PC-9 (cell line): ENCODE data around the gene PCSK5. TPM values are rescaled to one million over a fixed set of nuclear protein-coding genes. Genes with fewer than 3 reads are reported as not detected.

ENCODE experiments used
- BruUV-seq: library from RNA; stranded (reverse); fragments of 400-500 nt; replicated peaks from 2 replicates; lab custom pipeline; 2021; lab: Mats Ljungman, UMichigan
- CTCF ChIA-PET: fragments of 300-600 bp; sonication (Branson Sonifier 250); formaldehyde crosslinking; loops from one replicate; lab custom pipeline; 2022; ENCODE audit warnings: antibody characterized with exemption; lab: Charles Lee
- POLR2A ChIA-PET: fragments of 300-600 bp; sonication (Branson Sonifier 250); formaldehyde crosslinking; loops from one replicate; lab custom pipeline; 2022; ENCODE audit warnings: antibody characterized with exemption; ENCODE audit not compliant: unreplicated experiment; lab: Charles Lee
- DNase-seq, 2 experiments: peaks; one replicate each; pipeline versions ENCODE4 v3.0.0 to v3.0.0-alpha.2; 2015 to 2022; ENCODE audit warnings: mixed read lengths in 1 of 2
- H2AFZ ChIP-seq: fragments of 200-600 bp; sonication (generic); 2 replicates; pipeline ENCODE4 v1.8.1; 2017; ENCODE audit warnings: antibody characterized with exemption
- H3F3A ChIP-seq: fragments of 200-600 bp; sonication (generic); 2 replicates; pipeline ENCODE4 v1.8.1; 2017; ENCODE audit warnings: antibody characterized with exemption, mild to moderate bottlenecking, low read depth; ENCODE audit not compliant: insufficient read depth
- H3K27ac ChIP-seq: fragments of 200-600 bp; sonication (generic); 2 replicates; pipeline ENCODE4 v1.6.1; 2016; ENCODE audit warnings: mixed run types
- H3K27me3 ChIP-seq: fragments of 200-600 bp; sonication (generic); 2 replicates; pipeline ENCODE4 v1.6.1; 2016; ENCODE audit warnings: low read depth, mixed run types; ENCODE audit not compliant: insufficient read depth
- H3K36me3 ChIP-seq: fragments of 200-600 bp; sonication (generic); 2 replicates; pipeline ENCODE4 v1.6.1; 2016; ENCODE audit warnings: low read depth, mixed run types
- H3K4me1 ChIP-seq: fragments of 200-600 bp; sonication (generic); replicated peaks from 2 replicates; pipeline ENCODE4 v1.6.1; 2016; ENCODE audit warnings: mixed run types; ENCODE audit not compliant: insufficient read depth
- H3K4me2 ChIP-seq: fragments of 200-600 bp; sonication (generic); 2 replicates; pipeline ENCODE4 v1.6.1; 2017; ENCODE audit warnings: mixed run types
- H3K4me3 ChIP-seq: fragments of 200-600 bp; sonication (generic); 2 replicates; pipeline ENCODE4 v1.6.1; 2016; ENCODE audit warnings: mixed run types
- H3K79me2 ChIP-seq: fragments of 200-600 bp; sonication (generic); 2 replicates; pipeline ENCODE4 v1.6.1; 2017; ENCODE audit warnings: low read depth, mixed run types
- H3K9me2 ChIP-seq: fragments of 200-600 bp; sonication (generic); 2 replicates; pipeline ENCODE4 v1.8.1; 2017; ENCODE audit warnings: mild to moderate bottlenecking; ENCODE audit not compliant: insufficient read depth
- H3K9me3 ChIP-seq: fragments of 200-600 bp; sonication (generic); 2 replicates; pipeline ENCODE4 v1.8.1; 2016; ENCODE audit warnings: low read depth; ENCODE audit not compliant: insufficient read depth
- H4K20me1 ChIP-seq: fragments of 200-600 bp; sonication (generic); 2 replicates; pipeline ENCODE4 v1.8.1; 2017; ENCODE audit not compliant: insufficient read depth
- EZH2 ChIP-seq: fragments of 200-600 bp; sonication (generic); IDR thresholded peaks from 2 replicates; pipeline ENCODE4 v1.8.0; 2017; ENCODE audit warnings: antibody characterized with exemption, low read depth
- intact Hi-C: fragments of 100-400 bp; cut with micrococcal nuclease; formaldehyde crosslinking; loops from one replicate; pipeline ENCODE4 v1.10.0; 2022; ENCODE audit not compliant: unreplicated experiment
- total RNA-seq: library from RNA; stranded (reverse); gene quantifications from 2 replicates; pipeline ENCODE4 v1.2.3, GENCODE V29; 2021
- TF ChIP-seq, protein P1 (sequence below): fragments of 200-600 bp; sonication (generic); conservative IDR thresholded peaks from 2 replicates; pipeline ENCODE4 v1.6.1; 2017; ENCODE audit warnings: mixed run types, antibody characterized with exemption, mild to moderate bottlenecking, moderate library complexity

PCSK5 gene
- total RNA-seq, 1 experiment from 2014 or later = 8.2 TPM

DNA sequence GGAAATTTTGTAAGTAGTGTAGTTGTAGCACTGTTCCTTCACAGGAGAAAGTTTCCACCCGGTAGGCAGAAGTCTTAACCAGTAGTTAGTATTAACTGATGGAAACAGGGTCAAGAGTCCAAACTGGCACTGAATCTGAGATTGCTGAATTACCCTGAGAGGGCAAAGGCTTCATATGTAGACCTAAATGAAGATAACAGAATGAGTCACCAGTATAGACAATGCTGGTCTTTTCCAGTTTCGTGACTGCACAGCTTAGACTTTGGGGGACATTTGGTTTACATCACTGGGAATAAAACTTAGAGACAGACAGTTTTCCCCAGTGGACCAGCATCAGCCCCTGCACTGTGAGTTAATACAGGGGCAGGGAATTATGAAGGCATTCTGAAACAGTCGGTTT lies 60.5 kb downstream of the PCSK5 start:
- intact Hi-C loops = no loop called here
- no peak overlapping the region for H3K27ac ChIP-seq
- DNase-seq = no peak

DNA sequence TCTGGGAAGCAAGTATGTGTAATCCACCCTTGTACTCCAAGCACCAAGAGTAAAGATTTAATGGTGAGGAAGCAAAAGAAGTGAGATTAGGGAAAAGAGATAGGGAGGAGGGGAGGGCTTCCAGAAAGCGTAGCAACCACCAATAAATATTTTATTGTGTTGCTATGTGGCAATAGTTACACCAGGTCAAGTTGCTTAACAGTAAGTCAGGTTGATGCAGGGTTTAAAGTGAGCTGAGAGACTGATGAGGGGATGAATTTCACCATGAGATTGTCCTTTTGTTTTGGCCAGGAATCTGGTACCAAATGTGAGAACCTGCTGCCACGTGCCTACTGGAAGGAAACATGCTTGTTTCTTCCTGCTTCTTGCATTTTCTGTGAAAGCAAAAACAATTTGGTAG lies 62.7 kb downstream of the PCSK5 start:
- no TSS peak for BruUV-seq
- CTCF ChIA-PET = no interaction called here
- no peaks in the 10 kb centered on the region for H3K36me3 ChIP-seq
- peaks cover 35% of the 10 kb centered on the region for H3K4me1 ChIP-seq
- DNase-seq = peak in 1 of 2 experiments; percentile 83
- H4K20me1 ChIP-seq = no peaks in the 10 kb centered on the region
- intact Hi-C loops = no loop called here
- peak overlapping the region; percentile 20; the same call in 1 of the 2 replicates for H3K4me2 ChIP-seq
- no peak overlapping the region for H2AFZ ChIP-seq
- peak overlapping the region; percentile 23; the same call in 1 of the 2 replicates for H3K27ac ChIP-seq
- H3F3A ChIP-seq = peaks cover 13% of the 10 kb centered on the region; the same call in 1 of the 2 replicates
- no peaks in the 10 kb centered on the region for H3K9me2 ChIP-seq
- 0 out of 2 replicates have a peak, but pooled peaks cover 2% of the 10 kb centered on the region for H3K9me3 ChIP-seq
- POLR2A ChIA-PET = no interaction called here
- H3K4me3 ChIP-seq = no peak overlapping the region
- TF ChIP-seq, protein P1, sequence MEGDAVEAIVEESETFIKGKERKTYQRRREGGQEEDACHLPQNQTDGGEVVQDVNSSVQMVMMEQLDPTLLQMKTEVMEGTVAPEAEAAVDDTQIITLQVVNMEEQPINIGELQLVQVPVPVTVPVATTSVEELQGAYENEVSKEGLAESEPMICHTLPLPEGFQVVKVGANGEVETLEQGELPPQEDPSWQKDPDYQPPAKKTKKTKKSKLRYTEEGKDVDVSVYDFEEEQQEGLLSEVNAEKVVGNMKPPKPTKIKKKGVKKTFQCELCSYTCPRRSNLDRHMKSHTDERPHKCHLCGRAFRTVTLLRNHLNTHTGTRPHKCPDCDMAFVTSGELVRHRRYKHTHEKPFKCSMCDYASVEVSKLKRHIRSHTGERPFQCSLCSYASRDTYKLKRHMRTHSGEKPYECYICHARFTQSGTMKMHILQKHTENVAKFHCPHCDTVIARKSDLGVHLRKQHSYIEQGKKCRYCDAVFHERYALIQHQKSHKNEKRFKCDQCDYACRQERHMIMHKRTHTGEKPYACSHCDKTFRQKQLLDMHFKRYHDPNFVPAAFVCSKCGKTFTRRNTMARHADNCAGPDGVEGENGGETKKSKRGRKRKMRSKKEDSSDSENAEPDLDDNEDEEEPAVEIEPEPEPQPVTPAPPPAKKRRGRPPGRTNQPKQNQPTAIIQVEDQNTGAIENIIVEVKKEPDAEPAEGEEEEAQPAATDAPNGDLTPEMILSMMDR = no peak
- no peak for TF ChIP-seq EZH2
- no peaks in the 10 kb centered on the region for H3K27me3 ChIP-seq
- no peaks in the 10 kb centered on the region for H3K79me2 ChIP-seq

More for the DNA sequence above, 60.5 kb downstream of the PCSK5 start:
- Histone ChIP-seq H3K4me3 (no peak overlapping the region), H3K4me2 (no peak overlapping the region), H2AFZ (no peak overlapping the region), H3K9me3 (0 out of 2 replicates have a peak, but pooled peaks cover 3% of the 10 kb centered on the region), H4K20me1 (no peaks in the 10 kb centered on the region), H3K27me3 (no peaks in the 10 kb centered on the region), H3F3A (peaks cover 13% of the 10 kb centered on the region; the same call in 1 of the 2 replicates), H3K9me2 (no peaks in the 10 kb centered on the region), H3K36me3 (no peaks in the 10 kb centered on the region), H3K4me1 (peaks cover 28% of the 10 kb centered on the region), H3K79me2 (no peaks in the 10 kb centered on the region)
- no peak for TF ChIP-seq EZH2
- TF ChIP-seq, protein P1 = no peak
- ChIA-PET CTCF (no interaction called here), POLR2A (no interaction called here)
- BruUV-seq = no TSS peak

DNA sequence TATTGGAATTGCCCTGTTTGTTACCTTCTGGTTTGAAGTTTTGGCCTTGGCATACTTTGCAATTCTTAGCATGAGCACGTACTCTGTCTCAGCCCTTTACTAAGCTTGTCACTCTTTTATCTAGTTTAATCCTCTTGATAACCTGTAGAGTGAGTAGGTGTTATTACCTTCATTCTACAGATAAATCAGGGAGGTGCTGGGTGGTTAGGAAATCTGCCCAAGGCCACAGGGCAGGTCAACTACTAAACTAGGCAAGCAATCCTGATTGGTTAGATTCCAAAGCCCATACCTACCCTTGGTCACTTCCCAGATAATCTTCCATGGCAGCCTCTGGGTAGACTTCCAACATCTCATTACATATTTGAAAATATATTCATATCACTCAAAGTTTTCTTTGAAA lies 65.7 kb downstream of the PCSK5 start:
- TF ChIP-seq, protein P1 = no peak
- no peak for TF ChIP-seq EZH2
- ChIA-PET POLR2A (interaction anchor here (0.6 kb wide), 1 partner anchor 1153 kb away, joined by 8 read pairs; no protein-coding TSS in a partner anchor), CTCF (no interaction called here)
- intact Hi-C loops = no loop called here
- no peaks in the 10 kb centered on the region for H3K9me2 ChIP-seq
- peaks cover 13% of the 10 kb centered on the region; the same call in 1 of the 2 replicates for H3F3A ChIP-seq
- H4K20me1 ChIP-seq = no peaks in the 10 kb centered on the region
- H2AFZ ChIP-seq = no peak overlapping the region
- no peaks in the 10 kb centered on the region for H3K36me3 ChIP-seq
- H3K4me2 ChIP-seq = no peak overlapping the region
- peaks cover 28% of the 10 kb centered on the region for H3K4me1 ChIP-seq
- H3K4me3 ChIP-seq = no peak overlapping the region
- no TSS peak for BruUV-seq
- DNase-seq = peak in 1 of 2 experiments; percentile 62
- H3K79me2 ChIP-seq = no peaks in the 10 kb centered on the region
- H3K9me3 ChIP-seq = no peaks in the 10 kb centered on the region
- no peaks in the 10 kb centered on the region for H3K27me3 ChIP-seq
- H3K27ac ChIP-seq = no peak overlapping the region
